Hematopoietic multipotent progenitor cell treated with erythropoietin and hydrocortisone succinate and interleukin-3 and kit ligand, for 17 days (in vitro differentiated cells): Measurements from ENCODE around the gene RXRG.
"Not testable (repeated sequence)": the region's sequence is repeated elsewhere in the genome, so short reads cannot be mapped to it uniquely, and the experiment has no call there.

Source experiments
- DNase-seq: peaks from one replicate; pipeline ENCODE4 v3.0.0-alpha.2; 2015; ENCODE audit warnings: low spot score

Gene RXRG

DNA sequence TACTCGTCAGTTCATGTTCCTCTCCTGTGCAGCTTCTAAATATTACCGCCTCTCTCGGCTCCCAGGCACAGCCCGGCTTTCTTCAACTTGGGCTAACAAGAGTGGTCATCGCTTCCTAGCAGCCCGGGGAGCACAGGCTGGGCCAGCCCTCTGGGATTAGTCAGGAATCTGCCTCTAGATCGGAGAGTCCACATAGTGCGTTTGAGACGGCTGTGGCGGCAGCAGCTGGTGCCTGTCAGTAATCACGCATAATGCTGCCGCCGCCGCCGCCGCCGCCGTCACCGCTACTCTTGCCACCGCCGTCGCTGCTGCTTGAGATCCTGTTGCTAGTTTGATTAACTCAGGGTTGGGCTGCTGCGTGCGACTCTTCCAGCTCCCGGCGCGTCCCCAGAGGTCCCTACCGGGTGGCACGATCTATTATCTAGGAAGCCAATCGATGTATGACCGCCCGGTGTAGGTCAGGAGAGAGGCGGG is at the start of gene RXRG:
TSS of gene RXRG (minus strand) at position 230 of the 474 bp plus-strand sequence. CDS start 233 bp downstream, outside the sequence.
- no peak for DNase-seq

DNA sequence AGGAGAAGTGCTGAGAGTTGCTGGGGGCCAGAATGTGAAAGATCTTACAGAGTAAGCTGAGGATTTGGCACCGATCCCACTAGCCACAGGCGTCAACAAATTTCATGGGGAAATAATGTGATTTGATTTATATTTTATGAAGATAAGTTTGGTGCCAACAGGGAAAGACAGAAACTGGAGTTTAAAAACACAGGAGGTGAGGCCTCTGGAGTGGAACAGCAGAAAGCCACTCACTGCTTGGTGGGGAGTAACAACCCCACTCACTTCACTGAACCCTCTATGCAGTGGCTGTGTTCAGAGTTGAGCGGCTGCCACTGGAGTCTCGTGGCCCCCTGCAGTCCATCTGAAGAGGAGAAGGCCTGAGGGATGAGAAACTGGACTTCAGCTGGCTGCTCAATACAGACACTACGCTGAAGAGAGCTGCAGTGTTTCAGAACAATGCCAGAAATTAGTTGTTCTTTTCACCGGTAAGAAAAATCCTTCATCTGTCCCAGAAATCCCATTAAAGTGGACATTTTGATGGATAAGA is 48.0 kb upstream of the RXRG start:
- no peak for DNase-seq

DNA sequence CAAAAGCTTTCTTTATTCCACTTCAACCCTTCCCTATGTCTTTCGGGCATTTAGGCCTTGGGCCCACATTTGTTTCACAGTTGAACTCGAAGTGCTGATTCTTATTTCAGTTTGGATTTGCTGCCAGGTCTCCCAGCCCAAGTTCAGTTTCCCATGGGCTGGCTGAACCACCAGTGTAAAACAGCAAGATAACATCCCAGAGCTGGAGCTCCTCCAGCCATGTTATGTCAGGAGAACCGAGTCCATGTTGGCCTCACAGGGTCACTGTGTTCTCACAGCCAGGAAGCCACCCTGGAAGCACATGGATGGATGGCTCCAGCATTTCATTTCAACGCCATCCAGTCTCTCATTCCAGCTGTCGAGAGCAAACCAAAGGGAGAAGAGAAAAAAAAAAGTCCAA is 45.2 kb upstream of the RXRG start:
- no peak for DNase-seq

DNA sequence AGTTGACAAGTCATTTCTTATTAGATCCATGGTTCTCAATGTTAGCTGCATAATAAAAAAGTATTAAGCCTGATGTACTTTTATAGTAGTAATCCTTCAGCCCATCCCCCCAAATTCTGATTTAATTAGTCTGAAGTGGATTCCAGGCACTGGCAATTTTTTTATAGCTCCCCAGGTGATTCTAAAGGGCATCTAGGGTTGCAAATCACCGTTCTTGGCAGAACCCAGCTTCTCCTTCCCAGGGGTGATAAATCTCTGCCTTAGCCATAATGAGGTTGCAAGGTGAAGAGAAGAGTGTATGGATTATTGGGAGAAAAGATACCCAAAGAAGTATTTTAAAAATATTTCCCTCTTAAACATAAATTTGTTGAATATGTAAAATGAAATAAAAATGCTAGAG is 43.0 kb upstream of the RXRG start:
- no peak for DNase-seq

DNA sequence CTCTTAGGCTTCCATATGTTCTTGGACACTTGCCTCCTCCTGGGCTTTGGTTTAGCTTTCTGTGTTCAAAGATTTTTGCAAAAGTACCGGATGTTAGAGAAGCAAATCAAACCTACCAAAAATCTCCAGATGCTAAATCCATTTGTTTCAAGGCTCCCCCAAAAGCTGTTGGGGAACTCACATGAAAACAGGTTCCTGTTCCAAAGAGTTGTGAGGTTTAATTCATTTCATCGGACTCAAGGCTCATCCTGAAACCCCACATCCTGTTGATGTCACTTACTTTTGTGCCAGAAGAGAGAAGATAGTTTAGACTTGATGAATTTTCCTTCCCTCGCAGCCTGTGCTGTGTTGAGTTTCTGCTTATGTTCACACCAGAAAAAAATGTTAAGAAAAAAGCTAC is 41.7 kb upstream of the RXRG start:
- DNase-seq = no peak

DNA sequence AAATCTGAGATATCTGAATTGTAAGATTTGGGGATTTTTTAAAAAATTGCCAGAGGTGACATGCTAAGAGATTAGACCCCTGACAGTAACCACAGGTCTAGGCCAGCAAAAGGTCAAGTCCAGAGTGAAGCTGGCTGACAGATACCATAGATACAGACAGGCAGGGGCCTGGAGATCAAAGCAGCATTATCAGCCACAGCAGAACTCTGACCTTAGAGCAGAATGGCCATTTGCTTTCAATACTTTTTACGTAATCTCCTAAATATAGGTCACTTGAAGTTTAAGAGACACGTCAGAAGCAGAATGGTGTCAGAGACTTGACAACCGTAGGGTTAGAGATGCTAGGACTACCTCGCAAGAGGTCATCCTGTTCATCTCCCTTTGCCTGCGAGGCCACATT is 40.8 kb upstream of the RXRG start:
- DNase-seq = no peak

DNA sequence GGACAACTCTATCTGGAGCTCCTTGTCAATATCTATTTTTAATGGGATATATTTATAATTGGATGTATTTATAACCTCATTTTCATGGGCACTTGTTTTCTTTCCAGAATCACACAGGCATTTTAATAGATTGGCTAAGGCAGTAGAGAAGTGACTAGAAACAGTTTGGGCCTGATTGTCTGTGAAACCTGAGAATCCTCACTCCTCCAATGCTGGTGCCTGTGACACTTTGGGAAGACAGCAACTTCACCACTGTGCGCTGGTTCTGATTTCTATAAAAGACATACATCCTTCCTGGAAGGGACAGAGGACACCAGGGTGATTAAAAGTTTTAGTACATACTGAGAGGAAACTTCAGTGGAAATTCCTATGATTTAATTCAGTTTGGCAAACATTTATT is 39.6 kb upstream of the RXRG start:
- no peak for DNase-seq

DNA sequence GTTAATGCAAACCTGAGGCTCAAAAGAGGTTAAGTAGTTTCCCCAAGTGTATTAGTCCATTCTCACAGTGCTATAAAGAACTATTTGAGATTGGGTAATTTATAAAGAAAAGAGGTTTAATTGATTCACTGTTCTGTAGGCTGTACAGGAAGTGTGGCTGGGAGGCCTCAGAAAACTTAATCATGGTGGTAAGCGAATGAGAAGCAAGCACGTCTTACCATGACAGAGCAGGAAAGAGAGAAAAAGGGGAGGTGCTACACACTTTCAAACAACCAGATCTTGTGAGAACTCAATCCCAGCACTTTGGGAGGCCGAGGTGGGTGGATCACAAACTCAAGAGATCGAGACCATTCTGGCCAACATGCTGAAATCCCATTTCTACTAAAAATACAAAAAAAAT is 38.5 kb upstream of the RXRG start:
- DNase-seq = no peak

DNA sequence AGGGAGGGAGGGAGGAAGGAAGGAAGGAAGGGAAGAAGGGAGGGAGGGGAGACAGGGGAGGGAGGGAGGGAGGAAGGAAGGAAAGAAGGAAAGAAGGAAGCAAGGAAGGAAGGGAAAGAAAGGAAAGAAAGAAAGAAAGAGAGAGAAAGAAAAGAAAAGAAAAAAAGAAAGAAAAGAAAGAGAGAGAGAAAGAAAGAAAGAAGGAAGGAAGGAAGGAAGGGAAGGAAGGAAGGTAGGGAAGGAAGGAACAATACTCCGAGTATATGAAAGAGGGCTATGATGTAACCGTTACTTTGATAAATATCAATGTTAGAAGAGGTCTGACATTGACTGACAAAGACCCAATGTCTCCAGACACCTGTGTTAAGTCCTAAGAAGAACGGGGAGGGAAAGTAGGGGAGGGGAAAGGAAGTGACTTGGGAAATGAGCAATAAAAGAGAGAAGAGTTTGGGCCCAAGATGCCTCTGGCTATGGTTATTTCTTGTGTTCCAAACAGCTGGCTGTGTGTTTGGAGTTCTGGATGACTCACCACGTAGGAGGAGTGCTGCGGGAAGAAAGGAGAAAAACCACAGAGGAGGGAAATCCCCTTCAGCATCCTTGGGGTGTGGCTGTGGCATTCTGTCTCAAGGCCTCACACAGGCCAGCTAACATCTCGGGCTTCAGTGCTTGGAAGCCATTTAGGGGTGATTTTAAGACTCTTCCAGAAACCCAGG is 37.0 kb upstream of the RXRG start:
- no peak for DNase-seq

DNA sequence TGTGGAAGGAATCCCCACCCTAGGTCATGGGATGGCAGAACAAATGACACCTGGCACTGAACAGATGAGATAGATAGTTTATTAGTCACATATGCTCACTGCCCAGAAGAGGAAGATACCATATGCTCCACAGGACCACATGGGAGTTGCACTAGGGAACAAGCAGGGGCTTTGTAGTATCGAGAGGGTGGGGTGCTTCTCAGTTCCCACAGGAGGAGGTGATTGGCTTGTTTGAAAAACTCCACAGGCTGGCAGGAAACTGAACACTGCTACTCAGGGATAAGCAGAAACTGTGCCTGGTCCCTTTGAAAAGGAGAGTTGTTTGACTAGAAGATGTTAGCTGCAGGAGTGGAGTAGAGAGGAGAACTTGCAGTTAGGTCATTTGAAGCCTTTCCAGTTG is 31.9 kb upstream of the RXRG start:
- no peak for DNase-seq

DNA sequence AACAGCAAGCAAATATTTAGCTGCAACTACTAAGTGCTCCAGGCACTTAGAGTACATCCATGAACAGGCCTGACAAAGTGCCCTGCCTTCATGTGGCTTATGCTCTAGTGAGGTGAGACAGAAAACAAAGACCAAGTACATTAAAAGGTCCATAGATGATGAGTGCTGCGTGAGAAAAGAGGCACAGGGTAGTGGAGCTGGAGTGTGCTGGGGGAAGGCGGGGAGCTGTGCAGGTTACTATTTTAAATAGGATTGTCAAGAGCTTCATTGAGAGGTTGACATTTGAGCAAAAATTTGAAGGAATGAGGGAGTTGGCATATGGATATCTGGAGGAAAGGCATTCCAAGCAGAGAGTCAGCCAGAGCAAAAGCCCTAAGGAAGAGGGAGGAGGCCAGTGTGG is 29.3 kb upstream of the RXRG start:
- DNase-seq = no peak

DNA sequence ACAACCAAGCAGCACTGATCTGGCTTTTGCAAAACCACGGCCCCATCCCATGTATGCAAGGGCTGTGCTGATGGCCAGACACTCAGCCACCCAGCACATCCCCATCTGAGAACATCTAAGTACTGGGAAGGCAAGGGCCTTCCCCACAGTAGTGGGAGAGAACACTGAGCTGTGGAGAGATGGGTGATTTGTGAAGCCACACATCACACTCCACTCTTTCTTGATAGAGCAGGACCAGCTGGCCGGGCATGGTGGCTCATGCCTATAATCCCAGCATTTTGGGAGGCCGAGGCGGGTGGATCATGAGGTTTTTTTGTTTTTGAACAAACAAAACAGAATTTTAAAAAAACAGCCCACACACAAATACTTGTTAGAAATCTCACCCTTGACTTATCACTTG is 28.2 kb upstream of the RXRG start:
- DNase-seq = no peak

DNA sequence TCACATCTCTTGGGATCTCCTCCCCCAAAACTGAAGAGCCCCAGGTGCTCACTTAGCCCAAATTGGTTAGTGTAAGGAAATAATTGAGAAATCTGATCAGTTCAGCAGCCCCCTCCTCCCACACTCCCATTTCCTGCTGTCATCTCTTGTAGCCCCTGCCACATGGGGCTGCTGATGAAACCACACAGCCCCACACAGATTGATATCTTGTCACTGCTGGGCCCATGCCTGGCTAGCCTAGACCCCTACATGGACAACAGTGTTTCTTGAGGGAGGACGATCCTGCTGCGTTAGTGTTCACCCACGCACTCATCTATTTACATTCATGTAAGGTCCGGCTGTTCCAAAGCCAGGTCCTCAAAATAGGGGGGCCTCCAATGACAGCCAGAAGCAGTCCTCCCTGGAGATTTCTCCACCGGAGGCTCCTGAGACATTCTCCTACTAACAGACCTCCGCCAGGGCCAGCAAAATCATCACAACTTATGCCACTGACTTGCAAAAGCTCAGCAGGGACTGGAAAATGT is 23.9 kb upstream of the RXRG start:
- no peak for DNase-seq

DNA sequence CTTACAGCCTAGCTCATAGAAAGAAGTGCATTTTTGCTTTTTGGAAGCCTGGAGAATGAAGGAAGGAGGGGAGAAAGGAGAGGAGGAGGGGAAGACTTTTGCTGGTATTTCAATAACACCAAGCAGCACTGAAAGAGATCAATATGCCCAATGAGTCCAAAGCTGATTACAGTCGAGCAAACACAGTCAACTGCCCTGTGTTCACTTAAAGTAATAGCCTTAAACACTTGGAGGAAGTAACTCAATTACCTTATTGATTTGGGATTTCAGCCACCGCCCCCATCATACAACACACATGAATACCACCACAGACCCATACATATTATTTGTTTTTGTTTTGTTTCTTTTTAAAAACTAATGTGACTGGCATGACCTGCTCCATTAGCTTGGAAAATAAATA is 23.3 kb upstream of the RXRG start:
- no peak for DNase-seq

DNA sequence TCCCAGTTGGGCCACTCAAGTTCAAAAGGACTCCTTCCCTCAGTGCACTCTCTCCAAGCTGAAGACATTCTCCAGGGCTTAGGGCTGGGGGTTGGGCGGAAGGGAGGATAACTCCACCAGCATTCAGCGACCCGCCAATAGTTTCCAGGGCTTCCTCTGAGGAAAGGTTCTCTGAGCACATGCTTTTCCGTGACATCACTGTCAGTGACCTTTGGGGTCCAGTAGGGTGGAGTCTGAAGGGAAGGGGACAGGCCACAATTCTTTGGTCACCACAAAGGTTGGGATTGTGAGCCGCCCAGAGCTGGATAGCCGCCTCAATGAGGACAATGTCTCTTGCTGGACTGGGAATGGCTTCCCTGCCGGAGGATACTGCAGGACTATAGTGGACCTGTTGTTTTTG is 22.8 kb upstream of the RXRG start:
- no peak for DNase-seq

DNA sequence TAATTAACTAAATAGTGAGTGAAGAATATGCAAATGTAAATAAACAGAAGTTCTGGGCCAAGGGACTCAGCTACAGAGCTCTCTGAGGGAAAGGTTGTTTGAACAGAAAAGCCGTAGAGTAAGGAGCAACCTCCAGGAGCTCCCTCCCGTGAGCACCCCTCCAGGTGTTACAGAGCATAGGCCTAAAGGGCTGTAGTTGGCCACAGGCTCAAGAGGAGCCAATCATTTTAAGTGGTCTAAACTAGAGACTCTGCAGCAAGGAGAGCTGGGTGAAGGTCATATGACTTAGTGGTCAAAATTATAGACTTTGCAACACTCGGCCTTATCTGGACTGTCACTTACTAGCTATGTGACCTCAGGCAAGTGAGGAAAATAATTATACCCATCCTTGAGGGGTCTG is 19.1 kb upstream of the RXRG start:
- no peak for DNase-seq

DNA sequence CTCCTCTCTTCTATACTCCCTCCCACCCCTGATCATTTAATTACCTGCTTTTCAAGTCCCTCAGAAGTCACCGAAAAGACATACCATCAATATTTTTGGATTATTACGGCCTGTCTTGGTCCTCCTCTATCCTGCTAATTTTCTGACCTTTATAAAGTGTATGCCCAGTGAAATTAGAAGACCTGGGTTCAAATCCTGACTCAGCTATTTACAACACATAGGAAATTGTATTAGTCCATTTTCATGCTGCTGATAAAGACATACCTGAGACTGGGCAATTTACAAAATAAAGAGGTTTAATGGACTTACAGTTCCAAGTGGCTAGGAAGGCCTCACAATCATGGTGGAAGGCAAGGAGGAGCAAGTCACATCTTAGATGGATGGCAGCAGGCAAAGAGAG is 14.8 kb upstream of the RXRG start:
- DNase-seq = not testable (repeated sequence)

DNA sequence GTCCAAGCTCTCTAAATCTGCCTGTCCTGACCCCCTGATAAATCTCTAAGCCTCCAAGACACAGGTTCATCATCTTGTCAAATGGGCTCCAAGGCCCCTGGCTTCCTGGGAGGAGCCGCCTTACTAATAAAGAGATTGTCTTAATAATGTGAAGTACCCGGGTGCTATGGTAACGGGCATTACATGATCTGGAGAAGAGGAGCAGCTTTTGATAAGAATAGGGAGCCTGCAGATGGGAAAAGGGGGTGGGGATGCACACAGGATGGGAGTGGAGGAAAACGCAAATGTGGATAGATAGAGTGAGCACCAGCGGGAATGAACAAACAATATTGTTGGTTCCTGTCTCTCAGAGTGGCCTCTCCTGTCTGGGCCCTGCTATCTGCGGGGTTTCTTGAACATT is 11.9 kb upstream of the RXRG start:
- no peak for DNase-seq

DNA sequence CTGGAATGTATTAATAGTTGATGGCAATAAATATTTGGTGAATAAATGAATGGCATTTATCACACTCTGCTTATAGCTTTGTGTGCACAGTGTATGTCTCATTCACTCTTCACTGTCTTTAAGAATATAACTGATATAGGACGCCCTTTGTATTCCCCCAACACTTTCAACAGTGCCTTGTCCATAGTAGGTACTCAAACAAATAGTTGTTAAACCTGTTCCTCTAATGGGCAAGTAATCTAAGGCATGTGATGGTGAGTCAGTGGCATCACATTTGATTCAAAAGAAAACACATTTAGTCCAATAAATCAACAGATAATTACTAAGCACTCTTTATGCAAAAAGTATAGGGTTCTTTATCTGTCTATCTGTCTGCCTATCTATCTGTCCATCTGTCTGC is 11.2 kb upstream of the RXRG start:
- no peak for DNase-seq

DNA sequence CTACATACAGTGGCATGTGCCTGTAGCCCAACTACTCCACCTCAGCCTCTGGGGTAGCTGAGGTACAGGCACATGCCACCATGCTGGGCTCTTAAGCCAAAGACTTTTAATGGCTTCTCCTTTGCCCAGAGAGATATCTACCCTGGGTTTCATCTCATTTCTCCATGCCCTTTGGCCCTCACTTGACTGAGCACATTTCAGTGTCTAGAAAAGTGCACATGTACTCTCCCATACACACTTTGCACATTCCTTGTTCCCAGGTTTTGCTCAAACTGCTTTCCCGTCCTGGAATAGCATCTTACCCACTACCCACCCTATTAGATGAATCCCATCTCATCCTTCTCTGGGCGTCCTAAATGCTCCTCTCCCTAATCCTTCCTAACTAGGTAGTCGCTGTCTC is 10.2 kb upstream of the RXRG start:
- no peak for DNase-seq

DNA sequence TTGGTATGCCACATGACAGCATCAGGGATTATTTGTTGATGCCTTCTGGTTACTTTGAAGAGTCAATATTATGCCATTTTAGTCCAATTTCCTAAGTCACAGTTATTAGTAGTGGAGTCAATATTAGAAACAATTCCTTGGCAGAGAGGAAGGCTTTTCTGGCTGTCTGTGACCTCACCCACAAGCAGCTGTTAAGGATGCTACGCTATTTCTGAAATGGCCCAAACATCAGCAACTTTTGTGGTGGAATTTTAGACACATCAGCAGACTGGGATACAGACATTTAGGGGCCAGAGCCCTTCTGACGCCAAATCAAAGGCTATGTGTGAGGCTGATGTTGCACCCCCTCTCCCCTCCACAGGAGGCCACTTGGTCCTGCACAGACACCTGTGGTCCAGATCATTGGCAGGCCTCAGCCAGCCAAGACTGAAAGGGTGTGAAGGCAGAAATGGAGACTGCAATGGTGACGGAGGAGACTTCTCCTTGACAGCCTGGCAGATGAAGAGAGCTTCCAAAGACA is 9.2 kb upstream of the RXRG start:
- DNase-seq = no peak

DNA sequence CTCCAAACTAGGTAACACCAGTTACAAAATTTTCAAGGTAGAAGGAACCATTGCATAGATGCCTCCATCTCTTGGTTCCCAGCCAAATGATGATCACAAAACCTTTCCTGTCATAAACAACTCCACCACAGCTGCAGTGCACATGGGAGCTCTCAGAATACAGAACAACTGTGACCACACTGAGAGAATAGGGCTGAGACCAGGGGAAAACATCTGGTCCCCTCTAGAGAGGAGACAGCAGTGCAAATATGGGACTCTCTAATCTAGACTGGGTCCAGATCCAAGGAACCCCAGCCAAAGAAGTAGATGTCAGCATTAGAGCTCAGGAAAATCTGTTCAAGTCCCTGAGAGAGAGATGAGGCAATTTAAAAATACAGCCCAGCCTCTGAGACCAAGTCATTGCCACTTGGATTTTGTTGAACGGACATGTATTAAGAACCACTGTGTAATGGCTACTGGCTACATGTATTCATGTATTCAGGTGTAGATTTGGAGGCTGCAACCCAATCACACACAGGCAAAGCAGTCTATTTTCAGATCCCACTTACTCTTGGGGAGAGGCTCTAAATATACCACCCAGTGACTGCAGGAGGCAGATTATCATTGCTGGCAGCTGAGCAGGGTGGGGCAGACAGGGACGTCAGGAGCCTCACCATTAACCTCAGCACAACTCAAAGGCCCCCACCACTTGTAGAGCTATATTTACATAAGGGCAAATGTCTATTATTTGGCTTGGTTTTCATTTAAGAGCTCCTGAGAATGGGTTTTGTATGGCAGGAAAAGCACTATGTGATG is 7.6 kb upstream of the RXRG start:
- DNase-seq = no peak

DNA sequence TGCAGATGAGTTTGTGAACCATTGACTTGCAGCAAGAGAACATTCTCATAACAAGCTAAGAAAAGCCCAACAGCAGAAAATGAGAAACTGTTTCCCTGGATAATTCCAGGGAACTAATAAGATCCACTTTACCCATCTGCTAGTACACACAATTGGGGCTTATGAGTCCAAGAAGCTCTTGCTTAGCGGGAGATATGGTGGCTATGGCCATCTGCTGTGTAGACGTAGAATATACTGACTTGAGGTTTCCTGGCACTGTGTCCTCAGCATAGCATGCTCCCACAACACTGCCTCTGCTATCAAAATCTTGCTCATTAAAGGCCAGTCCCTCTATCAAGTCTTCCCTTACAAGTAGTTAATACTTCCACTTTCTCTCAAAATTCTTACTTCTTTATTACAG is 6.8 kb upstream of the RXRG start:
- DNase-seq = no peak
